B cell (primary cell): ENCODE results near the gene ZMIZ1. TPM values are rescaled to one million over a fixed set of nuclear protein-coding genes. Genes with fewer than 3 reads are reported as not detected.
A peak's percentile ranks its signal among the peaks of the same experiment; 100 is the strongest.

Experiments used
- ATAC-seq: fragments of 200-7000 bp; cut with Tn5 transposase; one replicate; pipeline ENCODE4 v1.10.0; 2021; ENCODE audit warnings: low read depth, mild to moderate bottlenecking, moderate number of reproducible peaks, moderate library complexity
- CTCF ChIA-PET: fragments of 350-600 bp; sonication (Branson Sonifier 250); formaldehyde crosslinking; loops from one replicate; lab custom pipeline; 2021; ENCODE audit warnings: antibody characterized with exemption, inconsistent platforms; lab: Charles Lee
- POLR2A ChIA-PET: fragments of 350-600 bp; sonication (Branson Sonifier 250); formaldehyde crosslinking; loops from one replicate; lab custom pipeline; 2021; ENCODE audit warnings: antibody characterized with exemption; lab: Charles Lee
- DNase-seq: peaks from one replicate; pipeline ENCODE4 v3.0.0; 2013
- H2AFZ ChIP-seq: 2 replicates; pipeline ENCODE4 v1.6.1; 2012; ENCODE audit warnings: mild to moderate bottlenecking, low read depth, low read length; ENCODE audit not compliant: insufficient read depth, poor library complexity, severe bottlenecking
- H3K27ac ChIP-seq, 2 donors: 1 replicate in 1 of 2; 2 replicates in 1 of 2; pipeline ENCODE4 v1.5.1; 2012 to 2013; ENCODE audit warnings: low read length in 2 of 2, mild to moderate bottlenecking in 2 of 2, moderate library complexity in 1 of 2
- H3K27me3 ChIP-seq, 4 experiments: fragments of 200-600 bp in 1 of 4; sonication (generic) in 1 of 4; replicated peaks in 1 of 4; 1 replicate in 2 of 4; 2 replicates in 2 of 4; pipeline versions ENCODE4 v1.6.1 to v1.7.0; 2013 to 2016; ENCODE audit warnings: low read length in 3 of 4, mild to moderate bottlenecking in 2 of 4, mixed read lengths in 1 of 4, moderate library complexity in 1 of 4; ENCODE audit not compliant: insufficient read depth in 4 of 4, control insufficient read depth in 3 of 4; ENCODE audit errors: control extremely low read depth in 1 of 4
- H3K36me3 ChIP-seq, 2 experiments: replicated peaks in 1 of 2; 1 replicate in 1 of 2; 2 replicates in 1 of 2; pipeline versions ENCODE4 v1.6.1 to v1.7.1; 2013; ENCODE audit warnings: low read length in 1 of 2; ENCODE audit not compliant: insufficient read depth in 2 of 2, control insufficient read depth in 1 of 2; ENCODE audit errors: control extremely low read depth in 1 of 2, extremely low read depth in 1 of 2
- H3K4me1 ChIP-seq, 2 donors: fragments of 200-600 bp in 1 of 2; sonication (generic) in 1 of 2; 1 replicate in 1 of 2; 2 replicates in 1 of 2; pipeline versions ENCODE4 v1.5.1 to v1.6.1; 2013 to 2017; ENCODE audit warnings: low read length in 2 of 2; ENCODE audit not compliant: control insufficient read depth in 2 of 2, insufficient read depth in 2 of 2
- H3K4me2 ChIP-seq: replicated peaks from 2 replicates; pipeline ENCODE3; 2012; ENCODE audit warnings: mild to moderate bottlenecking, low read depth, low read length; ENCODE audit not compliant: poor library complexity, severe bottlenecking
- H3K4me3 ChIP-seq, 5 experiments: fragments of 200-600 bp in 1 of 5; sonication (generic) in 1 of 5; 1 replicate in 3 of 5; 2 replicates in 2 of 5; pipeline versions ENCODE4 v1.5.1 to v1.7.0; 2011 to 2016; ENCODE audit warnings: low read length in 4 of 5, mild to moderate bottlenecking in 4 of 5, low read depth in 2 of 5, control low read depth in 1 of 5, moderate library complexity in 1 of 5; ENCODE audit not compliant: insufficient read depth in 1 of 5; ENCODE audit errors: control extremely low read depth in 1 of 5, extremely low read depth in 1 of 5
- H3K79me2 ChIP-seq: fragments of 200-600 bp; sonication (generic); one replicate; pipeline ENCODE4 v1.6.0; 2016; ENCODE audit warnings: low read length; ENCODE audit not compliant: control insufficient read depth, insufficient read depth
- H3K9ac ChIP-seq: fragments of 200-600 bp; sonication (generic); 2 replicates; pipeline ENCODE4 v1.6.1; 2017; ENCODE audit warnings: mild to moderate bottlenecking, low read length, moderate library complexity
- H3K9me3 ChIP-seq, 3 donors: one replicate each; pipeline versions ENCODE4 v1.6.1 to v1.7.1; 2013; ENCODE audit warnings: low read length in 2 of 3; ENCODE audit not compliant: control insufficient read depth in 2 of 3, insufficient read depth in 1 of 3; ENCODE audit errors: control extremely low read depth in 1 of 3
- H4K20me1 ChIP-seq: 2 replicates; pipeline ENCODE4 v1.6.0; 2012; ENCODE audit warnings: mild to moderate bottlenecking, low read length; ENCODE audit not compliant: insufficient read depth, control insufficient read depth, poor library complexity, severe bottlenecking
- H3K27ac Mint-ChIP-seq: one replicate; pipeline ENCODE4 v1.8.0; 2021; ENCODE audit warnings: mixed read lengths
- H3K27me3 Mint-ChIP-seq: one replicate; pipeline ENCODE4 v1.8.0; 2021; ENCODE audit warnings: mixed read lengths
- H3K4me1 Mint-ChIP-seq: one replicate; pipeline ENCODE4 v1.8.0; 2021; ENCODE audit warnings: mixed read lengths
- H3K4me3 Mint-ChIP-seq: one replicate; pipeline ENCODE4 v1.8.0; 2021; ENCODE audit warnings: mixed read lengths
- H3K9me3 Mint-ChIP-seq: one replicate; pipeline ENCODE4 v1.8.0; 2022; ENCODE audit warnings: mixed read lengths; ENCODE audit not compliant: insufficient read depth
- CTCF ChIP-seq: fragments of 200-600 bp; IDR thresholded peaks from one replicate; pipeline ENCODE4 v1.8.0; 2022; ENCODE audit warnings: antibody characterized with exemption, mild to moderate bottlenecking
- EZH2 ChIP-seq: IDR thresholded peaks from 2 replicates; pipeline ENCODE4 v1.6.1; 2012; ENCODE audit warnings: borderline replicate concordance, low read depth, mild to moderate bottlenecking, moderate library complexity, low read length; ENCODE audit not compliant: insufficient read depth, poor library complexity, severe bottlenecking
- WGBS: methylation state at CpG from one replicate; pipeline ENCODE4 v1.1.5; 2013; ENCODE audit warnings: missing lambda C conversion rate; ENCODE audit not compliant: insufficient coverage; 5-methylcytosine and 5-hydroxymethylcytosine counted together
- intact Hi-C: fragments of 100-400 bp; cut with micrococcal nuclease; formaldehyde crosslinking; loops from one replicate; pipeline ENCODE4 v1.10.0; 2022
- polyA plus RNA-seq: library from polyadenylated mRNA; depleted of rRNA; stranded (reverse); fragments of >200 nt; gene quantifications from 2 replicates; pipeline ENCODE4 v1.2.3, GENCODE V29; 2012
- total RNA-seq, 2 donors: library from RNA; stranded (reverse); fragments of 120-200 nt in 1 of 2; gene quantifications; 1 replicate in 1 of 2; 2 replicates in 1 of 2; pipeline versions ENCODE4 v1.2.3 to v1.2.4, GENCODE V29; 2013 to 2022

Gene ZMIZ1
- total and polyA plus RNA-seq, 2 donors (not counting 1 experiment from before 2014, with no cell fraction given) = 14.3 to 64.9 TPM

GRCh38 chr10:79094412-79095175 is 25.8 kb downstream of the ZMIZ1 start:
- DNase-seq = no peak
- ChIA-PET CTCF (interaction anchor here (1.3 kb wide), 1 partner anchor 101 kb away, joined by 4 read pairs; no protein-coding TSS in a partner anchor), POLR2A (no interaction called here)
- H3K9ac ChIP-seq = no peak overlapping the region
- Mint-ChIP-seq H3K4me1 (peaks cover 32% of the 10 kb centered on the region), H3K4me3 (no peak overlapping the region), H3K27me3 (peaks cover 21% of the 10 kb centered on the region), H3K27ac (no peak overlapping the region), H3K9me3 (no peaks in the 10 kb centered on the region)
- 81% methylated on average over 11 of the region's 12 CpGs for WGBS
- H3K4me1 ChIP-seq = peaks cover 32 to 41% of the 10 kb centered on the region in 2 donors
- H3K4me3 ChIP-seq = no peak overlapping the region
- ATAC-seq = no peak
- H3K4me2 ChIP-seq = peak overlapping the region; percentile 52
- peaks cover 17% of the 10 kb centered on the region for H3K79me2 ChIP-seq
- no peaks in the 10 kb centered on the region for H4K20me1 ChIP-seq
- H3K27ac ChIP-seq = no peak overlapping the region
- H2AFZ ChIP-seq = peak overlapping the region; percentile 33
- H3K36me3 ChIP-seq = no peaks in the 10 kb centered on the region
- peaks cover 0 to 35% (median 12%) of the 10 kb centered on the region in 4 experiments for H3K27me3 ChIP-seq
- no peak for TF ChIP-seq EZH2
- TF ChIP-seq CTCF = no peak
- H3K9me3 ChIP-seq = no peaks in the 10 kb centered on the region
- intact Hi-C loops = no loop called here

- H4K20me1 ChIP-seq = no peaks in the 10 kb centered on the region
- H3K9ac ChIP-seq = no peak overlapping the region
- H3K9me3 Mint-ChIP-seq = no peaks in the 10 kb centered on the region
- H3K27ac Mint-ChIP-seq = no peak overlapping the region
- H3K4me2 ChIP-seq = no peak overlapping the region
- H3K36me3 ChIP-seq = no peaks in the 10 kb centered on the region
- H3K27me3 Mint-ChIP-seq = peaks cover 18% of the 10 kb centered on the region
- ChIA-PET CTCF (no interaction called here), POLR2A (no interaction called here)
- DNase-seq = no peak
- no peak overlapping the region for H3K4me3 ChIP-seq
- no peaks in the 10 kb centered on the region for H3K9me3 ChIP-seq
- peaks cover 31% of the 10 kb centered on the region for H3K4me1 Mint-ChIP-seq
- H3K27me3 ChIP-seq = peaks cover 0 to 35% (median 12%) of the 10 kb centered on the region in 4 experiments
- peaks cover 30 to 37% of the 10 kb centered on the region in 2 donors for H3K4me1 ChIP-seq
- no peak overlapping the region for H2AFZ ChIP-seq
- 84% methylated on average over 9 of the region's 11 CpGs for WGBS
- ATAC-seq = no peak
- peaks cover 17% of the 10 kb centered on the region for H3K79me2 ChIP-seq
- H3K4me3 Mint-ChIP-seq = no peak overlapping the region
- no peak overlapping the region for H3K27ac ChIP-seq
- intact Hi-C loops = no loop called here
- TF ChIP-seq CTCF = no peak
- no peak for TF ChIP-seq EZH2
These were observed 26.6 kb downstream of the ZMIZ1 start for GRCh38 chr10:79095316-79095715.
